HCT116 (cell line): ENCODE results near the gene PGD. TPM values are rescaled to one million over a fixed set of nuclear protein-coding genes. Genes with fewer than 3 reads are reported as not detected.
A peak's percentile ranks its signal among the peaks of the same experiment; 100 is the strongest.
"Not testable (repeated sequence)": the region's sequence is repeated elsewhere in the genome, so short reads cannot be mapped to it uniquely, and the experiment has no call there.

Experiments used
- ATAC-seq: fragments of 200-7000 bp; cut with Tn5 transposase; 2 replicates; pipeline ENCODE4 v1.9.1; 2020; ENCODE audit warnings: mild to moderate bottlenecking, moderate library complexity
- BruUV-seq: library from RNA; stranded (reverse); fragments of 400-500 nt; replicated peaks from 2 replicates; lab custom pipeline; 2021; lab: Mats Ljungman, UMichigan
- CTCF ChIA-PET: fragments of 300-600 bp; sonication (Branson Sonifier 250); formaldehyde crosslinking; loops from one replicate; lab custom pipeline; 2021; ENCODE audit warnings: antibody characterized with exemption; lab: Charles Lee
- POLR2A ChIA-PET: fragments of 300-600, 350-600 bp; sonication (Branson Sonifier 250); formaldehyde crosslinking; loops from one replicate; lab custom pipeline; 2021; ENCODE audit warnings: antibody characterized with exemption; lab: Charles Lee
- RAD21 ChIA-PET, 2 experiments: fragments of 300-600 bp; sonication (Branson Sonifier 250); formaldehyde crosslinking; loops; one replicate each; lab custom pipeline; 2023; ENCODE audit warnings: low total read pairs in 2 of 2; ENCODE audit not compliant: uncharacterized antibody in 2 of 2, unreplicated experiment in 2 of 2, low non-redundant PET in 1 of 2; lab: Charles Lee
- DNase-seq: peaks from one replicate; pipeline ENCODE4 v3.0.0-alpha.2; 2010; ENCODE audit warnings: low read depth, low spot score
- H2AFZ ChIP-seq: fragments of 200-600 bp; shearing (Covaris generic), sonication (generic); 2 replicates; pipeline ENCODE4 v1.6.1; 2017; ENCODE audit warnings: low read depth, mixed run types, mixed read lengths, antibody characterized with exemption, low read length; ENCODE audit not compliant: poor library complexity, severe bottlenecking
- H3K27ac ChIP-seq: 2 replicates; pipeline ENCODE4 v1.5.1; 2012; ENCODE audit warnings: low read depth, low read length
- H3K27me3 ChIP-seq: fragments of 200-600 bp; sonication (generic); 2 replicates; pipeline ENCODE4 v1.6.1; 2016; ENCODE audit warnings: mixed run types, low read length, mixed read lengths; ENCODE audit not compliant: insufficient read depth
- H3K36me3 ChIP-seq, 2 experiments: fragments of 200-500 bp in 1 of 2; fragments of 200-600 bp in 1 of 2; sonication (Bioruptor generic) in 1 of 2; sonication (generic) in 1 of 2; 2 replicates each; pipeline versions ENCODE4 v1.5.1 to v1.6.1; 2014 to 2016; ENCODE audit warnings: low read length in 2 of 2, inconsistent platforms in 1 of 2, mixed read lengths in 1 of 2, mixed run types in 1 of 2; ENCODE audit not compliant: insufficient read depth in 2 of 2, control insufficient read depth in 1 of 2
- H3K4me1 ChIP-seq, 2 experiments: fragments of 200-600 bp in 1 of 2; sonication (generic) in 1 of 2; 2 replicates each; pipeline versions ENCODE4 v1.5.1 to v1.6.1; 2012 to 2017; ENCODE audit warnings: low read length in 2 of 2, inconsistent platforms in 1 of 2, mild to moderate bottlenecking in 1 of 2, mixed read lengths in 1 of 2, mixed run types in 1 of 2, moderate library complexity in 1 of 2; ENCODE audit not compliant: insufficient read depth in 2 of 2, control insufficient read depth in 1 of 2
- H3K4me2 ChIP-seq: fragments of 200-600 bp; sonication (generic); 2 replicates; pipeline ENCODE4 v1.6.1; 2017; ENCODE audit warnings: mixed run types, low read length, mixed read lengths
- H3K4me3 ChIP-seq, 2 experiments: fragments of 200-600 bp in 1 of 2; sonication (generic) in 1 of 2; replicated peaks in 1 of 2; 2 replicates each; pipeline ENCODE4 v1.5.1; 2011 to 2016; ENCODE audit warnings: low read length in 2 of 2, control low read depth in 1 of 2, low read depth in 1 of 2, mild to moderate bottlenecking in 1 of 2, mixed read lengths in 1 of 2, mixed run types in 1 of 2
- H3K79me2 ChIP-seq: fragments of 200-600 bp; sonication (generic); 2 replicates; pipeline ENCODE4 v1.6.1; 2017; ENCODE audit warnings: mild to moderate bottlenecking, mixed run types, low read length, moderate library complexity, mixed read lengths; ENCODE audit not compliant: insufficient read depth
- H3K9ac ChIP-seq: fragments of 200-600 bp; sonication (generic); 2 replicates; pipeline ENCODE4 v1.6.1; 2016; ENCODE audit warnings: low read length, mixed read lengths
- H3K9me2 ChIP-seq: fragments of 200-600 bp; sonication (generic), shearing (Covaris generic); 2 replicates; pipeline ENCODE4 v1.6.1; 2017; ENCODE audit warnings: mixed run types, mild to moderate bottlenecking, moderate library complexity; ENCODE audit not compliant: insufficient read depth
- H3K9me3 ChIP-seq, 2 experiments: fragments of 200-500 bp in 1 of 2; fragments of 200-600 bp in 1 of 2; sonication (Bioruptor generic) in 1 of 2; sonication (generic) in 1 of 2; 2 replicates each; pipeline ENCODE4 v1.6.1; 2014 to 2017; ENCODE audit warnings: low read length in 2 of 2, mixed read lengths in 2 of 2, inconsistent platforms in 1 of 2, low read depth in 1 of 2, mild to moderate bottlenecking in 1 of 2, mixed run types in 1 of 2, moderate library complexity in 1 of 2; ENCODE audit not compliant: control insufficient read depth in 1 of 2, insufficient read depth in 1 of 2
- H4K20me1 ChIP-seq: fragments of 200-600 bp; sonication (generic), shearing (Covaris generic); 2 replicates; pipeline ENCODE4 v1.6.1; 2017; ENCODE audit warnings: mixed run types, mild to moderate bottlenecking, moderate library complexity; ENCODE audit not compliant: insufficient read depth
- CBX3 ChIP-seq: IDR thresholded peaks from 2 replicates; pipeline ENCODE4 v1.6.1; 2012; ENCODE audit warnings: low read depth
- EGR1 ChIP-seq: IDR thresholded peaks from 2 replicates; pipeline ENCODE4 v1.6.1; 2012; ENCODE audit warnings: low read depth
- RAD21 ChIP-seq: IDR thresholded peaks from 2 replicates; pipeline ENCODE4 v1.6.1; 2012; ENCODE audit warnings: low read depth, mild to moderate bottlenecking
- TCF7L2 ChIP-seq: IDR thresholded peaks from 2 replicates; pipeline ENCODE4 v1.7.0; 2011; ENCODE audit warnings: borderline replicate concordance, inconsistent platforms; ENCODE audit not compliant: insufficient read depth, insufficient read length; ENCODE audit errors: extremely low read depth
- intact Hi-C: fragments of 100-400 bp; cut with micrococcal nuclease; formaldehyde crosslinking; loops from 2 replicates; pipeline ENCODE4 v1.10.0; 2022
- total RNA-seq: library from RNA; stranded (reverse); gene quantifications from one replicate; pipeline ENCODE4 v1.2.1, GENCODE V29; 2021; ENCODE audit not compliant: unreplicated experiment
- TF ChIP-seq, protein P1 (sequence below), 3 experiments: fragments of 200-600 bp in 1 of 3; sonication (generic) in 1 of 3; IDR thresholded peaks in 2 of 3; conservative IDR thresholded peaks in 1 of 3; 2 replicates each; pipeline ENCODE4 v1.5.1; 2012 to 2017; ENCODE audit warnings: low read depth in 2 of 3, low read length in 2 of 3, antibody characterized with exemption in 1 of 3, borderline replicate concordance in 1 of 3, control low read depth in 1 of 3, mild to moderate bottlenecking in 1 of 3, mixed read lengths in 1 of 3, mixed run types in 1 of 3, moderate library complexity in 1 of 3; ENCODE audit not compliant: insufficient read depth in 1 of 3
- TF ChIP-seq, protein P2 (sequence below): IDR thresholded peaks from 2 replicates; pipeline ENCODE4 v1.6.1; 2012

PGD gene
- total RNA-seq, 1 experiment from 2014 or later, result 144 TPM

DNA sequence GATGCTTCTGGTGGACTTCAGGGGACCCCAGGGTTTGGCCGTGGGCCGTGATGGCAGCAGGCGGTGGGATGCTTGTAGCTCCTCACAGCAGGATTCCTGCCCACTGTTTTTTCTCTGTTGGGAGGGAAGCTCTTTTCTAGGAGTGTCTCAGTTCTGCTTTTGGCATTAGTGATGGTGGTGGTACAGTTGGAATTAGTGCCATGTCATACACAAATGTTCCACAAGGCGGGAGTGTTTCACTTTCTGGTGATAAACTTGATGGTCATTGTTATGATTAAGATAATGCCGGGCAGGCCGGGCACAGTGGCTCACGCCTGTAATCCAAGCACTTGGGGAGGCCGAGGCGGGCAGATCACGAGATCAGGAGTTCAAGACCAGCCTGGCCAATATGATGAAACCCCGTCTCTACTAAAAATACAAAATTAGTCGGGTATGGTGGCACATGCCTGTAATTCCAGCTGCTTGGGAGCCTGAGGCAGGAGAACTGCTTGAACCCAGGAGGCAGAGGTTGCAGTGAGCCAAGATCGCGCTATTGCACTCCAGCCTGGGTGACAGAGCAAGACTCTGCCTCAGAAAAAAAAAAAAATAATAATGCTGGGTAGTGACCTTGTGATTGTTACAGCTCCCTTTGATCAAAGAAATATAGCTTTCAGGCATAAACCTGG, 21.4 kb upstream of the PGD start:
- H3K9ac ChIP-seq, H3K9me3 ChIP-seq, RAD21 ChIA-PET, BruUV-seq, H3K4me2 ChIP-seq, H3K79me2 ChIP-seq, H3K9me2 ChIP-seq, POLR2A ChIA-PET, H4K20me1 ChIP-seq, H3K27me3 ChIP-seq, H3K27ac ChIP-seq, H3K4me1 ChIP-seq, H2AFZ ChIP-seq, H3K4me3 ChIP-seq: not testable (repeated sequence)
- ATAC-seq (peak; percentile 96), DNase-seq (peak; percentile 46)
- H3K36me3 ChIP-seq, result peaks cover 12 to 18% of the 10 kb centered on the region in 2 experiments; a peak in 3 of 4 replicates
- TF ChIP-seq RAD21, result peak; percentile 85
- peak; percentile 20; the same call in 1 of the 2 replicates for TF ChIP-seq CBX3
- TF ChIP-seq, protein P1, sequence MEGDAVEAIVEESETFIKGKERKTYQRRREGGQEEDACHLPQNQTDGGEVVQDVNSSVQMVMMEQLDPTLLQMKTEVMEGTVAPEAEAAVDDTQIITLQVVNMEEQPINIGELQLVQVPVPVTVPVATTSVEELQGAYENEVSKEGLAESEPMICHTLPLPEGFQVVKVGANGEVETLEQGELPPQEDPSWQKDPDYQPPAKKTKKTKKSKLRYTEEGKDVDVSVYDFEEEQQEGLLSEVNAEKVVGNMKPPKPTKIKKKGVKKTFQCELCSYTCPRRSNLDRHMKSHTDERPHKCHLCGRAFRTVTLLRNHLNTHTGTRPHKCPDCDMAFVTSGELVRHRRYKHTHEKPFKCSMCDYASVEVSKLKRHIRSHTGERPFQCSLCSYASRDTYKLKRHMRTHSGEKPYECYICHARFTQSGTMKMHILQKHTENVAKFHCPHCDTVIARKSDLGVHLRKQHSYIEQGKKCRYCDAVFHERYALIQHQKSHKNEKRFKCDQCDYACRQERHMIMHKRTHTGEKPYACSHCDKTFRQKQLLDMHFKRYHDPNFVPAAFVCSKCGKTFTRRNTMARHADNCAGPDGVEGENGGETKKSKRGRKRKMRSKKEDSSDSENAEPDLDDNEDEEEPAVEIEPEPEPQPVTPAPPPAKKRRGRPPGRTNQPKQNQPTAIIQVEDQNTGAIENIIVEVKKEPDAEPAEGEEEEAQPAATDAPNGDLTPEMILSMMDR (IDR thresholded peaks at IDR 0.05 in 2 of 3, conservative IDR thresholded peaks at IDR 0.05 in 1 of 3; ENCODE audit: borderline replicate concordance in 1 of 3, insufficient read depth in 1 of 3, low read depth in 2 of 3, low read length in 2 of 3), result peak; percentile 57 to 73 (median 62)
- intact Hi-C loops, result loop anchor here (1.0 kb wide), 2 partner anchors 51 to 118 kb away; no protein-coding TSS in a partner anchor
- CTCF ChIA-PET, result interaction anchor here (0.9 to 1.5 kb wide), 3 partner anchors 48 to 116 kb away, joined by 3 to 5 read pairs (median 4); partner anchors contain the start of gene CENPS

DNA sequence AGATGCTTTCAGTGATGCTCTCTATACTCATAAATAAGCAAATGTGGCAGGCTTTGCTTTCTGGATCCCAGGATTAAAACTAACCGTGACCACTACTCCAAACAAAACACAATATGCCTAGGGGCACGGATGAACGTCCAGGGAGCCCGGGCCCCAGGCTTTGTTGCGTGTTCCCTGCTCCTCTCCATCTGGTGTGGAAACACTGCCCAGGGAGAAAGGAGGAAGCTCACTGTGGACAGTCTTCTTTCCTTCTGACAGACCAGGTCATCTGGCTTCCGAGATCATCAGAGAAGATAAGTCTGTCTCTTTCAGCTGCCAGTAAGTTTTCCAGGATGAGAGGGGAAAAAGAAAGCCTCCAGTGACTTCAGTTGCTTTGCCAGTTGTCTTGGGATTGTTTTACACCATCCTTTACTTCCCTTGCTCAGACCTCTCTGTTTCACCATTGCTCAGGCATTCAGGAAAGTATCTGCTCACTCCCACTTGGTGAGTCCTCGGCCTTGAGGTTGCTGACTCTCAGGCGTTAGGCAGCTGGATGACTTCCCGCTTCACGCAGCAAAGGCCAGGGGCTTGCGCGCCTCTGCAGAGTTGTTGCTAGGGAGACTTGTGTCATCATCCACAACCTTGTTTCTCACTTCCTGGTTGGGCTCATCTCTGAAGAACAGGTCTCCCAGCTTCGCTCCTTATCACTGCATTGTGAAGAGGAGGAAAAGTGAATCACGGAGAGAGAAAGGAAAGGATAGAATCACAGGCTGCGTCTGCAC, 20.6 kb upstream of the PGD start:
- CTCF ChIA-PET, result interaction anchor here (0.9 to 1.5 kb wide), 3 partner anchors 47 to 116 kb away, joined by 3 to 5 read pairs (median 4); partner anchors contain the start of gene CENPS
- intact Hi-C loops, result no loop called here
- no peak overlapping the region for H3K27ac ChIP-seq
- POLR2A ChIA-PET, result no interaction called here
- H3K4me2 ChIP-seq, result no peak overlapping the region
- H3K27me3 ChIP-seq, result no peaks in the 10 kb centered on the region
- no TSS peak for BruUV-seq
- TF ChIP-seq RAD21, result no peak
- TF ChIP-seq EGR1, result no peak
- TF ChIP-seq, protein P2, sequence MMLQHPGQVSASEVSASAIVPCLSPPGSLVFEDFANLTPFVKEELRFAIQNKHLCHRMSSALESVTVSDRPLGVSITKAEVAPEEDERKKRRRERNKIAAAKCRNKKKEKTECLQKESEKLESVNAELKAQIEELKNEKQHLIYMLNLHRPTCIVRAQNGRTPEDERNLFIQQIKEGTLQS, result no peak
- no peak for TF ChIP-seq TCF7L2
- DNase-seq (no peak), ATAC-seq (no peak)
- RAD21 ChIA-PET, result no interaction called here
- H3K36me3 ChIP-seq, result peaks cover 12 to 18% of the 10 kb centered on the region in 2 experiments; a peak in 3 of 4 replicates
- no peaks in the 10 kb centered on the region for H3K79me2 ChIP-seq
- H3K9me2 ChIP-seq, result no peaks in the 10 kb centered on the region
- no peaks in the 10 kb centered on the region for H3K9me3 ChIP-seq
- no peaks in the 10 kb centered on the region for H3K4me1 ChIP-seq
- no peak overlapping the region for H2AFZ ChIP-seq
- H3K9ac ChIP-seq, result no peak overlapping the region
- H3K4me3 ChIP-seq, result no peak overlapping the region
- H4K20me1 ChIP-seq, result no peaks in the 10 kb centered on the region
